GM19351 (cell line): ENCODE results near the gene LRRTM4.

Source experiments
- ATAC-seq: cut with Tn5 transposase; IDR thresholded peaks from one replicate; pipeline ENCODE4 v1.9.1; 2021; ENCODE audit warnings: mild to moderate bottlenecking, moderate library complexity; ENCODE audit not compliant: unreplicated experiment

Gene LRRTM4

DNA sequence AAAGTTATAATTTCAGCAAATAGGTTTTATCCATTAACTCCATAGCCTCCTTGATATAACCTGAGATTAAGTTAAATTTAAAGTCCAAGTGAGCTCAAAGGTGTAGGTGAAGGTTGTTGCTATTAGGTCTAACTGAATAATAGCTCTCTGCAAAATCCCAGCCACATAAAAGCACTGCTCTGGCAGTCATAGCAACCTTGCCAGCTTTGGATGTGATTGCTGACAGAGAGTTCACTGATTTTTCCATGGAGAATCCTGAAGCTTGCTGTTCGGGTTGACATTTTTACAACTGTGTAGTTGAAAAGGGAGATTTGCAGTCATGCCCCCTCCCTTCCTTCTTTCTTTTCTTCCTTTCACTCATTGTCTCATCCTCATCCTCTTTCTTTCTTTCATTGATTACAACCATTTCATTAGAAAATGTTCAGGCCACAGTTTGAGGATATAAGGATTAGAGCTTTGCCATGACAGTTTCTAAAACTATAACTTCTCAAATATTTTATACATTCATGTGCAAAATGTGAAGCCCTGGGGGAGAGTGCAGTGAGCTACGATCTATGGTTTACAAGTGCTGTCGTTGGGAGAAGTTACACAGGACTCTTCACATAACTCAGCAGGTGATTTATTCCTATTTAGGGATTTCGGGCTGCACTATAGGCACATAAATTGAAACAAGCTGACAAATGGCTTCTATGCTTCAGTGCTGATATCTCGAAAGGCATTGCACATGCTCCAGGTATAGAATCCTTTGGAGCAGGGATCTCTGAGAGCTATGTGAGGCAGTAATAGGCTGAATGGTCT, 193.8 kb downstream of the LRRTM4 start:
- no peak for ATAC-seq

DNA sequence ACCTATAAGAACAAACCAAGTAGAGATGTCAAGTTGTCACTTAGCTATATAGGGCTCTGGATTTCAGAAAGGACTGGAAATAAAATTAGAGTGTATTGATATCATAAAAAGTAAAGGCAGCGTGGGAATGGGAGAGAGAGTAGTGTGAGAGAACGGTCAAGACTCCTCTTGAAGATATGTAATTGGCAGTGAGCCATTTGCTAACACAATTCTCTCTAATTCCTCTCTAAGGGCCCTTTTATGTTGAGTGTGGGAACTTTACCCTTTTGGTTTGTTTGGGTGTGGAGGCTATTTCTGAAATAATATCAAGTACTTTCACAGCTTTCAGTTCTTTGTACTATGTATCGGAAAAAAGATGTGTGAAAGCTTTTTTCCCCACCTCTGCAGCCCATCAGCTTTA, 196.8 kb downstream of the LRRTM4 start:
- no peak for ATAC-seq

DNA sequence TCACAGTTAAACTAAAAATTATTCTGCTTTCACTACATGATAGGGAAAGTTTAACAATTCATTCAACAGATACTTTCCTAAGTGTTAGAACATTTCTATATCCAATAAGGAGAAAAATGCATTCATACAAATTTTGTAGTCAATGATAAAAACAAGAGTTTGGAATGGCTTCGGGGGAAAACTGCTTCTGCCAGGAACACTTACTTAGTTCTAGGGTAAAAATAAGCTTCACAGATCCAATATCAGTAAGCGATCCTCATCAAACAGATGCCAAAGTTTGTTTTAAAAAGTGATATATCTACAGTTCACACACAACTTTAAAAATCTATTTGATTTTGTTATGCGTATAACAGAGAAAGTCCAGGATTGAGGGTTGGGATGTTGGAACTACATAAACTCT, 199.7 kb downstream of the LRRTM4 start:
- no peak for ATAC-seq

DNA sequence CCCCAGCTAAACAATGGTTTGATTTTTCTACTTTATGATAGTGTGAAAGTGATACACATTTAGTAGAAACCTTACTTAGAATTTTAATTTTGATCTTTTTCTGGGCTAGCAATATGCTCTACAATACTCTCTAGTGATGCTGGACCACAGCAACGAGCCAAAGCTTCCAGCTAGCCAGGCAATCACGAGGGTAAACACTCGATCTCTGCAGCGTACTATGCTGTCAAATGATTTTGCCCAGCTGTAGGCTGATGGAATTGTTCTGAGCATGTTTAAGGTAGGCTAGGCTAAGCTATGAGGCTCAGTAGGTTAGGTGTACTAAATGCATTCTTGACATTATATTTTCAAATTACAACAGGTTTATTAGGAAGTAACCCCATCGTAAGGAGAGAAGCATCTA, 207.5 kb downstream of the LRRTM4 start:
- no peak for ATAC-seq

DNA sequence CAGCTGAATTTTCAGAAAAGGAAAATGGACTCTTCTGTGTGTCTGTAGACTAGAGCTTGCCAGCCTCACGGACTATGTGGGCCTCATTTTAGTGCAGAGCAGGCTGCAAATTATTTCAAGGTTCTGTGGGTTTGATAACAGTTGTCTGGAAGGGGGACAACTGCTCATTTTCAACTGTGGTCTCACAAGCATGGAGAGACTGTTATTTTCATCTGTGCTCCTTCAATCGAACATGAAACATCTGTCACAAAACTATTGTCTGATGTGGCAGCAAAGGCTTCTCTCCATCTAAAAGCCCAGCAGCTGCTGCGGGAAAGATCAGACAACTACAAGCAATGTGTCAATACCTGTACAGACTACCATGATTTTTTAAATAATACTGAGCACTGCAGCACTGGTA, 211.8 kb downstream of the LRRTM4 start:
- no peak for ATAC-seq

DNA sequence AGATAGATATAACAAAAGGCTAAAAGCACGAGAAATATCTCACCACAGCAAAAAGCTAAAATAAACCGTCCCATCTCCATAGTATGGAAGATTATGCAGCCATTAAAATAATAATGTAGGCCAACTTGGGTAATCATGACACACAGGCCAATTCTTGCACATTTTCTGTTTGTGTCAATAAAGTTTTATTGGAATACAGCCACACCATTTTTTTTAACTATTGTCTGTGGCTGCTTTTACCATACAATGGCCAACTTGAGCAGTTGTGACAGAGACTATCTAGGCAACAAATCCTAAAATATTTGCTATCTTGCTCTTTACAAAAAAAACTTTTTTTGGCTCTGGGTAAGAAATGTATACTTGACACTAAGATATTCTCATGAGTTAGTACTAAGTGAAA, 212.5 kb downstream of the LRRTM4 start:
- ATAC-seq, result no peak

DNA sequence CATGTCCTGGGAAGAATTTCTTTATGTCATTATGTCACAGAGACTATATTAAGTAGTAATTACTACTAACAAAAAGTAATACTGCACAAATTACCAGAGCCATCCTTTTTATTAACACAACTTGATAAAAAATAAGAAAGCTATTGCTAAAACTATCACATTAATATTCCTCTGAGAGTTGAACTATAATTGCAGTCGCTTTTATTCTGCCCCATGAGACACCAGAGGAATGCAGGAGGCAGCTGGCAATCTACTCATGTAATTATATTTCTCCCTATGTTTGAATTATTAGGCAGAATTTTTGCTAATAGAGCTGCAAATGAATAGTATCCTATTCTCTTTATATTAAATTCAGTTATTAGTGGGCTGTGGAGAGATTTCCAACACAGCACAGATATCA, 220.7 kb downstream of the LRRTM4 start:
- no peak for ATAC-seq

DNA sequence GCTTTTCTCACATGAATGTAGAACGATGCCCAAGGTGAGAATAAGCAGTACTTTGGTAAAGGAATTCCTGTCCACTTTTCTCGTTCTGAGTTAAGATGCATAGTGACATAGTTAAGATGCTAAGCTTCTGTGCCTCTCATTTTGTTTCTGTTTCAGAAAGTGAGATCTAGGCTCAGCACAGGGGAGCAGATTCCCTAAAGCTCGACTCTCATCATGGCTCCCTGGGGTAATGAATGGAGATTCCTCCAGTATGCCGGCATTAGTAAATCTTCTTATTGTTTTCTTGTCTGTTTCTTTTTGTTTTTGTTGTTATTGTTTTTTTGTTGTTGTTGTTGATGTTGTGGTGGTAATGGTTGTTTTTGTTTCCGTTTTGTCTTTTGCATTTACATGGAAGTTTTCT, 225.4 kb downstream of the LRRTM4 start:
- no peak for ATAC-seq

DNA sequence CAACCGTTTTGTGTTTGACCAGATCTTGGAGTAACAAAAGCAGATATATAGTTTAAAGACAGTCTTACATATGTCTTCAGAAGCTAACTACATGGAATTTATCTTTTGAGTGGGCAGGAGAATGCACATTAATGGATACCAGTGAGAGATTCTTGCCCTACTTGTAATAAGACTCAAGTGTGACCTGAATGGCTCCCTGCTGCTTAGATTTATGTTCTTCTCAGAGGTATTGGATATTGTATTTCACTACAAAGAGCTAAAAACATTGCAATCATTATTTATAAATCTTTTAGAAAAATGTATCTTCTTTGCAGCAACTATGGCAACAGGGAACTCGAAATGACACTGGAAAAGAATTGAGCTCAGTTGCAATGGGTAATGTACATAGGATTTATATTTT, 227.7 kb downstream of the LRRTM4 start:
- ATAC-seq, result no peak

DNA sequence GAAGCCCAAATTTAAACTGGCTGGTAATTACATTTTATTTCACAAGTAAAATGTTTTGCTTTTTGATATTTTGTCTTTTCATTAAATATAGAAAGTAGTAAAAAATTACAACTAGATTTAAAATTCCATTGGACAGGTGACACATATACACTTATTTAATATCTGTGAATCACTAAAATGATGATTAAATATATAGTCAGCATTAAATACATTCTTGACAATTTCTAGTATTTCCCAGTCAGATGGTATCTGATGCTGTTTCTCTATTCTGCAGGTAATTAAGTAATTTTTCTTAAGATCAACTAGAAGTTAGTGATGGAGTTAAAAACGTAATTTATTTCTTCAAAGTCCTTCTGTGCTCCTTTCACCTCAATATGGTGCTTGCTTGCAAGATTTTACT, 237.8 kb downstream of the LRRTM4 start:
- no peak for ATAC-seq

DNA sequence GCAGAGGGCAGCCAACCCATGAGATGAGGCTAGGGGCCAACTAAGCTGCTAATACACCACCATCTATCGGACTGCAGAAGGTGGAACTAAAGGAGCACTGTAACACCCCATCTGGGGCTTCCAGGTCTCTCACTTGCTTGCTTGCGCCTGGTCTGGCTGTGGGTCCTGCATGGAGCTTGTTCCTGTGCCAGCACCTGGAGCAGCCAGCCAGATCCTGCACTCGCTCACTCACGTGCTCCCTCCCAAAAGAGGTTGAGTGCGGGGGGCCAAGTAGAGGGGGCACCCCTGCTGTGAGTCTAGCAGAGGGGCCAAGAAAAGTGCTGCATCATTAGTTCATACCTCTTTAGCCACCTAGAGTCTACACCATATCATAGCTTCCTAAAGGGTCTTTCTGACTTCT, 250.9 kb downstream of the LRRTM4 start:
- no peak for ATAC-seq

DNA sequence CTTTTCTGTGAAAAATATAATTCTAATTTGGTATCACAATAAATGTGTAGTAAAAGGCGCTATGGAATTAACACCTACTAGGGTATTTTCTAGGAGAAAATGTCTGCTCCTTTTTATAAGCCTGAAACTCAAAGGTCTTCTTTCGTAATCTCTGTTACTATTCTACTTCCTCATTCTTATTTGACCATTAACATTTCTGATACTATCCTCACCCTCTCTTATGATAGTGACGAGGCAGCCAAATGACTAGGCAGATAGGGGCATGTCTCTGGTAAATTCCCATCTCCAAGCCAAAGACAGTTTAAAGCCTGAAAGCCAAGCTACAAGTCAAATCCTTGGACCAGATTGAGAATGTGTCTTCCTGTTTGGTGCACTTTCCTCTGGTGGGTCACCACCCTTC, 251.7 kb downstream of the LRRTM4 start:
- no peak for ATAC-seq

DNA sequence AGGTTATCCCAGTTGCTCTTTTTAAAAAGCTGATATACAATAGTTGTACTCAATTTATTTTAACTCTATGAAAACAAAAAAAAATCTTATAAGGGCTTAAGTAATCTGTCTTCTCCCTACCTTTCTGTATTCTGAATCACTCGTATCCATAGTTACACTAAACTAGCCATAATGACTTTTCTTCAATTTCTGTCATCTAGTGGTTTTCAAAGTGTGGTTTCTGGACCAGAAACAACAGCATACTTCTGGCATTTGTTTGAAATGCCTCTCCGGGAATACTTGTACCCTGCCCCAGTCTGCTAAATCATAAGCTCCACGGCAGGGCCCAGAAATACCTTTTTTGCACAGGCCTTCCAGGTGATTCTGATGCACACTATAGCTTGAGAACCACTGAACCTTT, 253.6 kb downstream of the LRRTM4 start:
- no peak for ATAC-seq

DNA sequence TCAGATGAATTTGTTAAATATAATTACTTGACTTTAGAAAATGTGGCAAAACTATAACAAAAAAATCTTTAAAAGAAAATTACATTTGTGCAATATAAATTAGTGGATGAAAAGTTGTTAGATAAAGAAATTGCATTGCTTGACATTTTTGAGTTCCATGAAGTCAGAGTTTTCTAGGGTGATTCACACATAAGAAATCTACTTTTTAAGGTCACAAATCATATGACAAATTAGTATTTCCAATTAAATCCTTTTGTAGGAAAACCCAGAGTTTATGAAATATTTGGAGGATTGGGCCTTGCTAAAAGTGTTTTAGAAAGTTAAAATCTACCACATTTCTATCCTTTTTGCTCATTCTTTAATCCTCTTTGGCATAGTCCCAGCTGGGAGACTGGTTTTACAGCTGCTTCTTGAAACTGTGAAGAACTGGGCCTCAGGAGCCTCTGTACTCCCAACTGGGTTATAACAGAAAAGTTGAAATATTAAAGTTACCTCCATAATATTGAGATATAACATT, 289.2 kb downstream of the LRRTM4 start:
- ATAC-seq, result no peak

DNA sequence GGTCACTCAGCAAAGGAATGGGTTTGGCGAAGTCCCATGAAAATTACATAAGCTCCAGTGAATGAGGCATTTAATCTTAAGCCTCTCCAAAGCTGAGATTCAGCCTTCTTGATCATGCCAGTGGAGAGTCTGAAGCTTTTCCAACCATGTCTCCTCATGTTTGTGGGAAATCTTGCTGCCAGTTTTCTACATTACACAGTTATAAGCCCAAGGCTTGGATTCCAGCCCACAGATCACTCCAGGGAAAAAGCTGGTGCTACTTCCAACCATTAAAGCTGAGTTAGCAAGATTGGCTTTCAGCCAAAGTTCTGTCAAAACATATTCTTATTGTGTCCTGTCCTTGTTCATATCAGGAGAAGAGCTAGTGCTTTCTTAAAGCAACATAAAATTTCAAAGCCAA, 293.8 kb downstream of the LRRTM4 start:
- ATAC-seq, result no peak

DNA sequence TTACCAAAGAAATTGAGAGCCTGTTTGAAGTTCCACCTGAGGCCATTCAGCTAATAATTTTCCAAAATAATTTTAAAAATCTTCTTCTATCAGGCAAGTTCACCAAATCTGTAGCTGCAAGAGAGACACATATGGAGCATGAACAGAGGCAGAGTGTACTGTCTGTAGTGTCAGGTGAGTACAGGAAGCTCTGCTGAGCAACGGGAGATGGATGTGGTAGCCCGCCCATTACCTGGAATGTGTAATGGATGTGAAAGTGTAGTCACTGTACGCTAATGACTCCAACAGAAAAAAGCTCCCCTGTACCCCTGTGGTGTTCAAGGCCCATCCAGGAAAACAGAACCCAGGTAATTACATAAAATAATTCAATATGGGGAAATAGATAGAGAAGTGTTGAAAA, 311.5 kb downstream of the LRRTM4 start:
- ATAC-seq, result no peak

DNA sequence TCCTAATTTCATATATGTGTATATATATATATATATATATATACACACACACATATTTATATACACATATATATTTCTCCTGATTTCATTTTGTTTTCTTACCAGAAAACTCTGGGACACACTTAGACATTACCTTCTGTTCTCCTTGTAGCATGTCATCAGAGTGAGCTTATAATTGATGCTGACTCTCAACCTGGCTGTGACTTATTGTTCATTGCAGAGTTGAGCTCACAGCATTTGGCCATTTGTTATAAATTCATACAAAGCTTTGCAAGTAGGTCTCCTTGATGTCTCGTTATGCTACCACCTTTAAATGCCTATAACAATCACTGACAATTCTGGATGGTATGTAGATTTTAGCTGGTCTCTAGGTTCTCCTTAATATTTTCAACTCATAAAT, 314.8 kb downstream of the LRRTM4 start:
- ATAC-seq, result no peak

DNA sequence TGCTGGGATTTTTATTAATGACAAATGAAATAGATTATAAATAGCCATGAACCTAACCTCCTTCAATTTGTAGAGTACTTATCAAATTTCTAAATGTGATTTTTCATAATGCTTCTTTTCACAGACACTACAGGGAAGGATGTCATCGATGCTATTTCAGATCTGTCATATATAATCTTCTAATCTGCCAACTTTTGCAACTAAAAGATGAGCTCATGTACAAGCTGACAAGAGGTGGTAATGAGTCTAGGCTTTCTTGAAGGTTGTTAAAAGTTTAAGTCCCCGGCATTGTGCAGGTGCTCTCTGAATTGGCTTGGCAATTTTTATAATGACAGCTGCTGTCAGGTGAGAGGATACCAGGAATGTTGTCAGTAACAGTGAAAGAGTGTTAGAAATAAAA, 320.4 kb downstream of the LRRTM4 start:
- no peak for ATAC-seq

DNA sequence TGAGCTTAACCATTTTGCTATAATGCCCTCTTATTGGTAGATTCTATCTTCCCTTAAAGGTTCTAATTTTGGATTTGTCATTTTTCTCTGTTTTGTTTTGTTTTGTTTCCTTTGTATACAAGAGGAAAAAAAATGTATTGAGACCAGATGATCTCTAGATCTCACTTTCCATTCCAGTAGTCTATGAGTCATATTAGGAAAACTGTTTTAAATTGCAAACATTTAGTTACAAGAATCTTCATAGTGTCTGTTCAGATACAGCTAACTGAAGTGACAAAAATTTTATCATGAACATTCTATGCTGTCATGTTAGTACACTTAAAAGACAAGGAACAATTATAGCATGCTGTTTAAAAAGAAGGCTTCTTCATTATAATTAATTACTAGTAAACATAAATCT, 322.8 kb downstream of the LRRTM4 start:
- ATAC-seq, result no peak

DNA sequence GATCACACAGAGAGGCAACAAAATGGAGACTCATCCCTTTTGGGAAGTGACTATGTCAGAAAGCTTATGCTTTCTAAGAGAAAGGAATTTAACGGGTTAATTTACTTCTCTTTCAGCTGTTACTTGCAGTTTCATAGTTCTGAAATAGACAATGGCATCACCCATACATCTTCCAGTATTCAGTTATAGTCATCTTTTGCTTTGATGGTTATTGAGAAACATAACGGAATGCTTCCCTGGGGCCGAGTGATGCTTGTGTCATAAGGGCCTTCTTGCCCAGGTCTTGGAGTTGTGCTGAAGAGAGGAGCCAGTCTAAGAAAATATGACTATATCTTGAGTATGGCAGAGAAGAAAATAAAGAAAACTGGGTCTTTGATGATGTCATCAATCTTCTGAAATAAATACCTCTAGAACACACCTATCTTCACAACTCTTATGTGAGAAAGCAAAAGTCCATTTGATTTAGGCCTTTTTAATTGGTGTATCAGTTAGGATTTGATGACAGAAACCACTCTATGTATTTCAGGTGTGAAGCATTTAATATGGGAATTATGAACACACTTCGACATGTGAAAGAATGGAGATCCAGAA, 328.2 kb downstream of the LRRTM4 start:
- ATAC-seq, result no peak

DNA sequence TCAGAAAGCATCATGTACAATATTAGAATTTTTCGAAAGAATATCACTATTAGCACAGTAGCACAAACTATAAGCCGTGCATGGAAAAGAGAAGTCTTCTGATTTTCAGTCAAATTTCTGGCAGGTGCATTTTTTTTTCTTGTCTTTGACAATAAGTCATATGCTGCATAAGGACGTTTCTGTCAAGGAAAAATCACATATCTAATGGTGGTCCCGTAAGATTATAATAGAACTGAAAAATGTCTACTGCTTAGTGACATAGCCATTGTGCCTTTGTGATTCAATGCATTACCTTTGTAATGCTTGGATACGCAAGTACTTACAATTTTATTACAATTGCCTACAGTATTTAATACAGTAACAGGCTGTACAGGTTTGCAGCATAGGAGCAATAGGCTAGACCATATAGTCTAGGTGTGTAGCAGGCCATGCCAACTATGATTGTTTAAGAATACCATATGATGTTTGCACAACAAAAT, 329.3 kb downstream of the LRRTM4 start:
- no peak for ATAC-seq

DNA sequence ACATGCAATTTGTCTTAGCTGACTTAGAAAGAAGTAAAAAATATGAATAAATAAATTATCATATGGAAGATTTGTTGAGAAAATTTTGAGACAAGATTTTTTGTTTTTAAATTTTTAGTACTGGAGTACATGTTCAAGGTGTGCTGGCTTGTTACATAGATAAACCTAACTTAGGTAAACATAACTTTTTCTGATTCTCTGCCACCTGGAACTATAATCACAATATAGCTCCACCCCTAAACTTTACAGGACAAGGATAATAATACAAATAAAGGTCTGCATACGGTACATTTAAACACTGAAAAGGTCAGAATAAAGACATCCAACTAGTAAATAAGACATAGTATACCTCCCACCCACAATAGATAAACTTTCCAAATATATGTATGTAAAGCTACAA, 330.5 kb downstream of the LRRTM4 start:
- no peak for ATAC-seq
